Fibroblast of skin of right quadriceps (primary cell): ENCODE results near the gene SPATA31E1.
"Not testable (repeated sequence)": the region's sequence is repeated elsewhere in the genome, so short reads cannot be mapped to it uniquely, and the experiment has no call there.

Experiments used
- DNase-seq: peaks from one replicate; pipeline ENCODE4 v3.0.0-alpha.2; 2013

Gene SPATA31E1

GRCh38 chr9:87937918-87938317, 55.2 kb downstream of the SPATA31E1 start:
- DNase-seq: not testable (repeated sequence)

GRCh38 chr9:87938336-87938735, 55.7 kb downstream of the SPATA31E1 start:
- not testable (repeated sequence) for DNase-seq
